ENCODE data around the gene POLR1D.

Gene POLR1D, protein sequence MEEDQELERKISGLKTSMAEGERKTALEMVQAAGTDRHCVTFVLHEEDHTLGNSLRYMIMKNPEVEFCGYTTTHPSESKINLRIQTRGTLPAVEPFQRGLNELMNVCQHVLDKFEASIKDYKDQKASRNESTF

DNA sequence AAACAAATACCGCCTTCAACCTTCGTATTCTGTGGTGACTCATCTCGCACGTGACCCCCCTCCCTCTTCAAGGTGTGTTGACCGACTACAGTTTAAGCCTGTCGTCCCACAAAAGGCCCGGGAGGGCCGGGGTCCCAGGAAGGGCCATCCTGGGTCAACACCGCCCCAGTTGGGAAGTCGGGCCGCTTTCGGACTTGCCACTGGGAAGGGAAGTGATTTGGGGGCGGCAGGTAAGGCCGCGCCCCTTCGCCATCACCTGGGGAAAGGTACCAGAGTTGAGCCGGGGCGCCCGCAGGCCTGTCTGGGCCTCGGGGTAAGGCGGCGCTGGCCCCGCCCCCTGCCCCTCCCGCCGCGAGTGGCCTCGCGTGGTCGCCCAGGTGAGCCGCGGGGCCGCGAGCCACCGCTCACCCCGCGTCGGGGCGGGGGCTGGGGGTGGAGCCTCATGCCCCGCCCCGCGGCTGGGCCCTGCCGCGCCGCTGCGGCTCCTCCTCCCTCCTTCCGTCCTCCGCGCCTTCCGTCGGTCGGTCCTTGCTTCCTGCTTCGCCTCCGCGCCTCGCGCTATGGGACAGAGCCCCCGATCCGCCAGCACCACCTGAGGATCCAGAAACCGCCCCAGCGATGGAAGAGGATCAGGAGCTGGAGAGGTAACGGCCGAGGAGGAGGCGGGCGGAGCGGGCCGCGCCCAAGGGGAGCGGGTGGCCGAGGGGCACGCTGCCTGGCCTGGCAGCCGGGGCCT lies at the start of gene POLR1D:
Gene POLR1D, plus strand, starts transcription at position 527 of the 736 bp plus-strand sequence. Its CDS starts 92 bp downstream, at position 619.
- Mint-ChIP-seq H3K27me3 (no peaks in the 10 kb centered on the region), H3K9me3 (no peaks in the 10 kb centered on the region), H3K27ac (peak within 1 kb of the TSS; percentile 86), H3K36me3 (peaks cover 30% of the 10 kb centered on the region), H3K4me1 (peaks cover 72% of the 10 kb centered on the region), H3K4me3 (peak within 1 kb of the TSS; percentile 93)
- peak; percentile 88 for ATAC-seq

DNA sequence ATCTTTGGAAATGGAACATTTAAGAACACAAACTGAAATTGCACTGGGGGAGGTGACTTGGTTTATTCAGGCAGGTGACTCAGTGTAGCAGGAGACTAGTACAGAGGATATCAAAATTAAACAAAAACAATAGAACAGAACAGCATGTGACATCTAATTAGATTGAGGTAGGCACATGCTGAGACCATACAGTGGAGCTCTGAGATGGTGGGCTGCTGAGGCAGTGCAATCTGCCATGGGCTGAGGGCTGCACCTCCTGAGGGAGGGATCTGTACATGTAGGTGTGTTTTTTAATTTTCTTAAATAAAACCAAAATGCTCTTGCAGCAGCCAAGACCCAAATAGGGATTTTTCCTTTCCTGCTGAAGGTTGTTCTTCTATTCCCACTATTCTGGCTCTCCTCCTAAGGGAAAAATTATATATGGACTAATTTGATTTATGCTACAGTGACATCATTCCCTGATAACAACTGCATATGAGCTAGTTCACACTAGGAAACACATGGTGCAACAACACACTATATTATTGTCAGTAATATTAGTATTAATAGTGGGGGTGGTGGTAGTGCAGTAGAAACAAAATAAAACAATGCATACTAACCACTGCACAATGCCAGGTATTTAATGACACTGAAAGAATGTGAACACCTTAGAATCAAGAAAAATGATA lies 49.3 kb upstream of the POLR1D start:
- peaks cover 12% of the 10 kb centered on the region for H3K4me1 Mint-ChIP-seq
- no peak for ATAC-seq
- H3K27ac Mint-ChIP-seq = no peak overlapping the region
- H3K27me3 Mint-ChIP-seq = no peaks in the 10 kb centered on the region
- H3K9me3 Mint-ChIP-seq = no peaks in the 10 kb centered on the region
- no peak overlapping the region for H3K4me3 Mint-ChIP-seq
- peaks cover 38% of the 10 kb centered on the region for H3K36me3 Mint-ChIP-seq

DNA sequence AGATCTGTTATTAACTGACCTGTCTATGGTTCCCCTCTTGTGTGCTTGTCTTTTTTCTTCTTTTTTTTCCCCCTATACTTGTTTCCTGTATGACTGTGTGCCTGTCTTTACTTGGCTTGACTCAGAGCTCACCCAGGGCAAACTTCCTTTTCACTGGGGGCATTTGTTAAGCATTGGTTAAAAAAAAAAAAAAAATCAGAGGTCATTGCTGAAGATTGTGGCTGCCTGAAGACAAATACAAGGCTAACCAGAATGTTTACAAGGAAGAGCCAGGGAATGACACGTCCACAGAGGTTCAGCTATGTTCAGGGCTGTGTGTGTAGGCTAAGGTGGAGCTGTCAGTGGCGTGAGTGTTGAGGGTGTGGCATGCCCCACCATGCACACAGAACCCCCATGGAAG lies 48.4 kb upstream of the POLR1D start:
- Mint-ChIP-seq H3K27me3 (no peaks in the 10 kb centered on the region), H3K4me1 (peaks cover 12% of the 10 kb centered on the region), H3K9me3 (no peaks in the 10 kb centered on the region), H3K36me3 (peaks cover 40% of the 10 kb centered on the region), H3K4me3 (no peak overlapping the region), H3K27ac (no peak overlapping the region)
- no peak for ATAC-seq

DNA sequence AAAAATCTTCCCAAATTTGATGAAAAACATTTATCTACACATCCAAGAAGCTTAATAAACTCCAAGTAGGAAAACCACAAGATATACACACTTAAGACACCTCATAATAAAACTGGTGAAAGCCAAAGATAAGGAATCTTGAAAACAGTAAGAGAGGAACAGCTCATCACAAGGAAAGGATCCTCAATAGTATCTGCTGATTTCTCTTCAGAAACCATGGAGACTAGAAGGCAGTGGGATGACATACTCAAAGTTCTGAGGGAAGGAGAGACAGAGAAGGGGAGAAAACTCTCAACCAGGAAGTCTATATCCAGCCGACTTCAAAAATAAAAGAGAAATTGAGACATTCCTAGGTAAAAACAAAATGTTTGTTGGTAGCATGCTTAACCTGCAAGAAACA lies 47.0 kb upstream of the POLR1D start:
- H3K4me3 Mint-ChIP-seq = no peak overlapping the region
- H3K27me3 Mint-ChIP-seq = no peaks in the 10 kb centered on the region
- H3K36me3 Mint-ChIP-seq = peaks cover 40% of the 10 kb centered on the region
- H3K4me1 Mint-ChIP-seq = peaks cover 12% of the 10 kb centered on the region
- H3K27ac Mint-ChIP-seq = no peak overlapping the region
- no peaks in the 10 kb centered on the region for H3K9me3 Mint-ChIP-seq
- ATAC-seq = no peak

DNA sequence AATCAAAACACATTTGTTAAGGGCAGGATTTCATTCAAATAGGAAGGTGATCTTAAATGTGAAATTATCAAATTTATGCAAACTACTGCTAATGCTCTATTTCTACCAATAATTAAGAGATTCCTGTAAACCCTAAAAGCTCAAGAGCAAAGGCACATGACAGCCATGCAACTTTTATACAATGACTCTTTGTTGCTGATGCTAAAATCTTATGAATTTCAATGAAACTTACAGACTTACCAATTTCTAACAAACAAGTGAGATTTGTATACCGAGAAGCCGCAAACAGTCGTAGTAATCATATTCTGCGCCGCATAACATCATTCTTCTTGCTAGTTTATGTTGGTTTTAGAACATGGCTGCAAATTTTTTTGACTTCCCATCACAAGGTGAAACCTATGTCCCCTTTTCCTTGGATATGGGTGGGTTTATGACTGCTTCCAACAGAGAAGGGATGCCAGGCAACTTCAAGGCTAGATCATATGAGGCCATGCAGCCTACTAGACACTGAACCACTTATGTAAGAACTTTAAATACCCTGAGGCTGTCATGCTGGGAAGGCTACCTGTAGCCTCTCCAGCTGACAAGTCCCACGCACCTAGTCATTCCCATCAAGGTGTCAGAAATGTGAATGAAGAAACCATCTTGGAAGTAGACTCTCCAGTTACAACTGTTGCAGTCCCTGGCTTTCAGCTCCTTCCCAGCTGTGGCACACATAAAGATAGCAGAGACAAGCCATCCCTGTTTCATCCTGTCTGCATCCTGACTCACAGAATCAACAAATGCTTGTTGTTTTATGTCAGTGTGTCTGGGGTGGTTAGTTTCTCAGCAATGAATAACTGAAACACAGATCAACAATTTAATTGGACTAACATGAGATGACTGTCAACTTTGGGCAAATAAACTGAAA lies 43.3 kb upstream of the POLR1D start:
- Mint-ChIP-seq H3K4me1 (peaks cover 10% of the 10 kb centered on the region), H3K9me3 (no peaks in the 10 kb centered on the region), H3K4me3 (no peak overlapping the region), H3K27ac (no peak overlapping the region), H3K27me3 (no peaks in the 10 kb centered on the region), H3K36me3 (peaks cover 43% of the 10 kb centered on the region)
- ATAC-seq = no peak

DNA sequence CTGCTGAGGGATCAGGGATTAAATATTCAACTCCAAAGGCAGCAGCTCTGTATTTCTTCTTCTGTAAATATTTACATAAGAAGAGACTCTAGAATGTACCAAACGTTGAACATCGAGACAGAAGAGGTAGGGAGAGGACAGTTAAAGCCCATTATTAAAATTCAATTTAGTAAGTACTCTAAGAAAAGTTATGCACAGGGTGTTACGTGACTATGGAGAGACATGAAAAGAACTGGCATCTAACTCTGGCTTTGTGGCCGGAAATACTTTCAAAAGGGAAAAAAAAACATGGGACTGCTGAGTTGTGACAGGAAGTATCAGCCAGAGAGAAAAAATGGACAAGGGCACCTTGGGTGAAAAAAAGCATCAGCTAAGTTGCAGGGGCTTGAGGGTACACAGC lies 38.0 kb upstream of the POLR1D start:
- Mint-ChIP-seq H3K9me3 (peaks cover 3% of the 10 kb centered on the region), H3K27ac (no peak overlapping the region), H3K4me1 (peaks cover 20% of the 10 kb centered on the region), H3K36me3 (peaks cover 10% of the 10 kb centered on the region), H3K4me3 (no peak overlapping the region), H3K27me3 (no peaks in the 10 kb centered on the region)
- no peak for ATAC-seq

DNA sequence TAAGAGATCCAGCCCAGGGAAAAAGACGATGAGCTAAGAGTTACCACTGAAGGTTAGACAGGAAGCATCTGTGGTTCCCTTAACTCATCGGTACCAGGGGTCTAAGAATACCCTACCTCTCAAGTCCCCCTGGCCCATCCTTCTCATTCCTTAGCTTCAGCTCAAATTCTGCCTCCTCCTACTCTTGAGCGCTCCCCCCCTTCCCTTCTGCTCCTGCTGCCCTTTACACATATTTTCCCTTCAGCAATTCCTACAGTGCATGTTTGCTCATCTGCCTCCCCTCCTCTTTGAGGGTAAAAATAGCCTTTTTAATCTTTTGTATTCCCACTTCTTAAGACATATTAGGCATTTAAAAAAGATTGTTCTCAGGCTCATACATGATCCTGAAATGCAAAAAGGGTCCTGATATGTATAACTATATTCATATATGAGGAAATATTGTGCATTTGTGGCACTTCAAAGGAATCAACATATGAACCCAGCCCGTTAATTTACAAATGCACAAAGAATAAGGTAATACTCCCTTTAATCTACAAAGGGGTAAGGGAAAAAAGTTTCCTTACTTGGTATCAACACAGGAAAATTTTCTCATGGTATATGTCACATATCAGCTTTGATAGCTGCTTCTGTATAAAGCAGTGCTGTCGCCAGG lies 34.5 kb upstream of the POLR1D start:
- no peaks in the 10 kb centered on the region for H3K27me3 Mint-ChIP-seq
- ATAC-seq = no peak
- H3K36me3 Mint-ChIP-seq = no peaks in the 10 kb centered on the region
- H3K4me1 Mint-ChIP-seq = peaks cover 16% of the 10 kb centered on the region
- H3K27ac Mint-ChIP-seq = peak overlapping the region; percentile 4
- H3K9me3 Mint-ChIP-seq = peaks cover 3% of the 10 kb centered on the region
- no peak overlapping the region for H3K4me3 Mint-ChIP-seq

DNA sequence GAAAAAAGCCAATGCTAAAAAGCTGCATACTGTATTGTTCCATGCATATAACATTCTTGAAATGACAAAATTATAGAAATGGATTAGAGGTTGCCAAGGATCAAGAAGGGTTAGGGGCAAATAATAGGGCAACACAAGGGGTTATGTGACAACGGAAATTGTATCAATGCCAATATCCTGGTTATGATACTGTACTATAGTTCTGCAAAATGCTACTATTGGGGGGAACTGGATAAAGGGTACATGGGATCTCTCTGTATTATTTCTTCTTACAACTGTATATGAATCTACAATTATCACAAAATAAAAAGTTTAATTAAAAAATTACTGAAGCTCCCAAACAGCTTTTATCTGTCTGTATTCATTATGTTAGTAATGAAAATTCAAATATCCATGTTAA lies 33.3 kb upstream of the POLR1D start:
- Mint-ChIP-seq H3K27ac (no peak overlapping the region), H3K9me3 (peaks cover 3% of the 10 kb centered on the region), H3K27me3 (no peaks in the 10 kb centered on the region), H3K36me3 (no peaks in the 10 kb centered on the region), H3K4me1 (peaks cover 14% of the 10 kb centered on the region), H3K4me3 (no peak overlapping the region)
- ATAC-seq = no peak

DNA sequence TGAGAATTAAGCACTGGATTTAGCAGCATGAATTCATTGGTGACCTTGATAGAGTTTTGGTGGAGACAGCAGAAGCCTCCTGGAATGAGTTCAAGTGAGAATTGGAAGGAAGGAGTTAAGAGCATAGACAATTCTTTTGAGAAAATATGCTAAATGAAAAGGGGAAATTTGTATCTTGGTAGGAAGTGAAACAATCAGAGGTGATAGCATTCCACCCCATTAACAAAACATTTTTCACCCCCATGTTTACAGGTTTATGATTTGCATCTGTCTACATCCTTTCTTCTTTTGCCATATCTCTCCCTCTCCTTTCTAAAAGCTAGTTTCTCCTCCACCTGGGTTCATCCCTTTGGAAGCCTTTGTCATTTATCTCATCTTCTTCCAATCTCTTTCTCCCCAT lies 28.8 kb upstream of the POLR1D start:
- peak; percentile 36 for ATAC-seq
- H3K27me3 Mint-ChIP-seq = no peaks in the 10 kb centered on the region

DNA sequence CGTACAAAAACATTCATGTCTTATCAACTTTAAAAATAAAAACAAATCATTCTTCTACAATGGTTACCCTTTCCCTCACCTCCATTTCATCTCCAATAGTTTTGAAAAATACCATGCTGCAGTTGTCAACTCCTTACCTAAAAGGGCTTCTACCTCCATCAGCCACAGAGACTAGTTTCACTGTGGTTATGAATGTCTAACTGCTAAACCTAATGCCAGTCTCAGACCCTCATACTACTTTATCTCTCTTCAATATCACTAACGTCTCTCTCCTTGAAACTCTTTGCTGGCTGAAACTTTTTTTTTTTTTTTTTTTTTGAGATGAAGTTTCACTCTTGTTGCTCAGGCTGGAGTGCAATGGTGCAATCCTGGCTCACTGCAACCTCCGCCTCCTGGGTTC lies 28.4 kb upstream of the POLR1D start:
- ATAC-seq = no peak
- Mint-ChIP-seq H3K4me3 (no peak overlapping the region), H3K27me3 (no peaks in the 10 kb centered on the region), H3K4me1 (no peaks in the 10 kb centered on the region), H3K27ac (no peak overlapping the region), H3K9me3 (peaks cover 2% of the 10 kb centered on the region), H3K36me3 (no peaks in the 10 kb centered on the region)

More for the DNA sequence above, 28.8 kb upstream of the POLR1D start:
- no peak overlapping the region for H3K4me3 Mint-ChIP-seq
- no peaks in the 10 kb centered on the region for H3K36me3 Mint-ChIP-seq
- H3K4me1 Mint-ChIP-seq = no peaks in the 10 kb centered on the region
- no peak overlapping the region for H3K27ac Mint-ChIP-seq
- H3K9me3 Mint-ChIP-seq = peaks cover 3% of the 10 kb centered on the region

DNA sequence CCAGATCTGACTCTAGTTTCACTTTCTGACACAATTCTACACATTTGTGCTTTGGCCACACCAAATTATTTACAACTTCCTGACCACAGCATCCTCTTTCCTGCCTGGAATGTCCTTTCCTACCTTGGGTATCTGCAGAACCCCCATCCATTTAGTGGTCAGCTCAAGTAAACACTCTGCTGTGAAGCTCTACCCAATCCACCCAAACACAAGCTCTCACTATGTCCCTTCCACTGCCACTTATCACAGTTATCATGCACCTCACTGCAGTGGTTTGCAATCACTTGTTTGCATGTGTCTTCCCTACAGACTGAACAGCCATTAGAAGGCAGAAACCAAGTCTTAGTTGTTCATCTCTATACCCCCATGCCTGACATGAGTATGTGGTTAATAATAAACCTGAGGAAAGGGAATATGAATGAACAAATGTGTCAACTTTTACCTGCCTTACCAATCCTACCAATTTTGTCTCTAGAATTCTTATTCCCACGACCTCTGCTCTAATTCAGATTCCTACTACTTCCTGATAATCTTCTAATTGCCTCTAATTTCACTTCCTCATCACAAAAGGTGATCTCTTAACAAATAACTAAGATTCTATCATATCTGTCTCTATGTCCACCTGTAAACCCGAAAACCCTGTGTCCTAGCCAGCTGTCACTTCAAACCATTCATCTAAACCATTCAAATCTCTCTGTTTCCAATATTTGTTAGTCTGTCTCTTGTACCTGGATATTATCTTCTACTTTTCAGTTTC lies 26.5 kb upstream of the POLR1D start:
- Mint-ChIP-seq H3K4me3 (no peak overlapping the region), H3K9me3 (no peaks in the 10 kb centered on the region), H3K27ac (no peak overlapping the region), H3K36me3 (no peaks in the 10 kb centered on the region), H3K27me3 (no peaks in the 10 kb centered on the region), H3K4me1 (no peaks in the 10 kb centered on the region)
- ATAC-seq = no peak

DNA sequence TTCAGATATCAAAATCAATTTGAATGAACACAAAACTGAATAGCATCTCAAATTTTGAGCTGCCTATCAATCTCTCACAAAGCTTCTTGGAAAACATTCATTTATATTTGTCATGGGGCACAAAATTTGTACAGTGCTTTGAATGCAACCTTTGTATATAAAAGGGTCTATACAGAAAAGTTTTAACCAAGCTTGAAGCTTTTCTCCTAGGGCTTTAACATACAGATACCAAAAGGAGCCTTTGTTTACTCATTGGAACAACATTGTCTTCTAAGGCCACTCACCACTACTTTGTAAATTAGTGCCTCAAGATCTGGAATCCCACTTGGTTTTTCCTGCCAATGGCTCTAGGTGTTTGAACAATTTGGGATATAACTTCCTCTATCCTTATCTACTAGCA lies 22.6 kb upstream of the POLR1D start:
- no peak overlapping the region for H3K27ac Mint-ChIP-seq
- H3K27me3 Mint-ChIP-seq = no peaks in the 10 kb centered on the region
- H3K36me3 Mint-ChIP-seq = peaks cover 2% of the 10 kb centered on the region
- no peak for ATAC-seq
- no peaks in the 10 kb centered on the region for H3K4me1 Mint-ChIP-seq
- peaks cover under 1% of the 10 kb centered on the region for H3K9me3 Mint-ChIP-seq
- H3K4me3 Mint-ChIP-seq = no peak overlapping the region

DNA sequence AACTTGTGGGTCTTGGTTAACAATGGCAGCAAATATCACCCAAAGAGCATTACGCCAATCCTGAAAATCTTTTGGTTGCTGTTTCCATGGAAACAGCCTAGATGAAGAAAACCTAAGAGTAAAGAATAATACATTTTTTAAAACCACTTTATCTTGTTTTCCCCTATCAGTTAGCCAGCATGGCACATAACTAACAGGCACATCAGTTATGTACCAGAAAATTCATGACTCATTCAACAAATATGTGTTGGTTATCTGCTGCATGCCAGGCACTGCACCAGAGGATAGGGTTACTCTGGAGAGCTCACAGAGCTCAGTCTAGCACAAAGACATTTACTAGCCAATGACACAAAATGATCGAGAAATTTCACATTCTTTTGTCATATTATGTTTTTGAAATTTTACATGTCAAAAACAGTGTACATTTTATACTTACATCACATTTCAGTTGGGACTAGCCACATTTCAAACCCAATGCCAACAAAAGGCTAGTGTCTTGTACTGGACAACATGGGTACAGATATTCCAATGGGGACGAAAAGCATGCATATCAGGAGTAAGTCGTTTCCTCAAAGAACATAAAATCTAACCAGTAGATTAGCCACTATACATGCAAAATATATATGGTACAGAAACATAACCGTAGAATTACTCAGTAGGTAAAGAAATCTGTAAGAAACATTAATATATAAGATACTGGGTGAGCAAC lies 21.7 kb upstream of the POLR1D start:
- ATAC-seq = no peak

DNA sequence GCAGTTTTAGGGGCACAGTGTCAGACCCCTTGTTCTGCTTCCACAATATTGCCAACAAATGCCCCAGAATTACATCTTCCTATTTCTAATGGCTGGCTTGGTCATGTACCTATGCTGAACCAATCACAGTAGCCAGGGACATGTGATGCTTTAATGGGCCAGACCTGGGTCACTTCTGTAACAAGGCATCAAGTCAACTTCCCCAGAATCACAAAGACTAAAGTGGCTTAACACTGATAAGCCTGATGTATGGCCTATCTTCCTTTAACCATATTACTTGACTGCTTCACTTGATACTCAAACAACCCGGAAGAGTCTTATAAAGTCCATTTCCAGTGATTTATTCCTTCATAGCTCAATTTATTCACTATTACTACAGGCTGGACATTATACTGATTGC lies 21.0 kb upstream of the POLR1D start:
- peaks cover 5% of the 10 kb centered on the region for H3K36me3 Mint-ChIP-seq
- no peaks in the 10 kb centered on the region for H3K27me3 Mint-ChIP-seq
- ATAC-seq = no peak
- H3K27ac Mint-ChIP-seq = no peak overlapping the region
- H3K9me3 Mint-ChIP-seq = peaks cover 2% of the 10 kb centered on the region
- H3K4me3 Mint-ChIP-seq = no peak overlapping the region
- H3K4me1 Mint-ChIP-seq = peaks cover 8% of the 10 kb centered on the region

More for the DNA sequence above, 21.7 kb upstream of the POLR1D start:
- Mint-ChIP-seq H3K9me3 (peaks cover 2% of the 10 kb centered on the region), H3K27ac (no peak overlapping the region), H3K4me1 (peaks cover 3% of the 10 kb centered on the region), H3K36me3 (peaks cover 5% of the 10 kb centered on the region), H3K27me3 (no peaks in the 10 kb centered on the region), H3K4me3 (no peak overlapping the region)

Data from stimulated activated memory B cell treated with anti-CD40 and anti-IgM and Interleukin-4, amounts not matched to agents 10 μg/mL and 1 μg/mL and 100 μg/mL, for 72 hours (primary cell).